Cardiac fibroblast (primary cell): Measurements from ENCODE around the gene TTYH1.
A peak's percentile ranks its signal among the peaks of the same experiment; 100 is the strongest.

Experiments
- DNase-seq, 2 donors: peaks; one replicate each; pipeline versions ENCODE4 v3.0.0 to v3.0.0-alpha.2; 2010; ENCODE audit warnings: low read depth in 2 of 2
- H3K4me3 ChIP-seq, 2 donors: replicated peaks in 1 of 2; 1 replicate in 1 of 2; 2 replicates in 1 of 2; pipeline ENCODE4 v1.5.1; 2011; ENCODE audit warnings: low read depth in 2 of 2, low read length in 2 of 2, mild to moderate bottlenecking in 2 of 2, moderate library complexity in 1 of 2
- CTCF ChIP-seq: IDR thresholded peaks from one replicate; pipeline ENCODE4 v1.5.1; 2011; ENCODE audit warnings: low read depth, mild to moderate bottlenecking, low read length, inconsistent platforms

TTYH1 gene

DNA sequence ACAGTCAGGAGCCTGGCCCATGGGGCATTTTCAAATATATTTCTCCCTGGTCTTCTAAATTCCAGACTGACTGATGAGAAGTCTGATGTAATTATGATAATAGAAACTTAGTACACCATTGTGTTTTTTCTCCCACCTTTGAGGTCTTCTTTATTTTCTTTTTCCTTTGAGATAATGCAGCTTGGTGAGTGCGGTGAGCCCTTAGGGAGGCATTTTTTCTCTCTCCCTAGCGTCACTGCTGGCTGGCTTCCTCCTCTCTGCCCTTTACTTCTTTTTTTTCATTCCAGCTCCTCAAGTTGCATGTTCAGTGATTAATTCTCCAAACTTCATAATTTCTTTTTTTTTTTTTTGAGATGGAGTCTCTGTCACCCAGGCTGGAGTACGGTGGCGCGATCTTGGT is 70.6 kb downstream of the TTYH1 start:
- TF ChIP-seq CTCF = no peak
- no peak overlapping the region for H3K4me3 ChIP-seq
- peak; percentile 2 to 22 for DNase-seq
